Measurements from ENCODE around the gene FAM200A.

- TF ChIP-seq CTCF (IDR thresholded peaks at IDR 0.05) (no peak), POLR2A (IDR thresholded peaks at IDR 0.05) (no peak)
Measured at GRCh38 chr7:99579956-99580777, 28.3 kb upstream of the FAM200A start.

Data from tibial nerve (tissue), 3 donors.